K562 (cell line): ENCODE data around the gene AKT3. TPM values are rescaled to one million over a fixed set of nuclear protein-coding genes. Genes with fewer than 3 reads are reported as not detected.

Experiments
- BRF2 ChIP-seq: IDR thresholded peaks from 3 replicates; pipeline ENCODE4 v1.6.1; 2011; ENCODE audit warnings: borderline replicate concordance, mild to moderate bottlenecking; ENCODE audit not compliant: insufficient read length, insufficient read depth
- E2F6 ChIP-seq, 2 experiments: IDR thresholded peaks; 2 replicates each; pipeline ENCODE4 v1.6.1; 2011; ENCODE audit warnings: borderline replicate concordance in 1 of 2, control low read depth in 1 of 2, low read depth in 1 of 2, low read length in 1 of 2, mild to moderate bottlenecking in 1 of 2, mixed read lengths in 1 of 2, moderate library complexity in 1 of 2; ENCODE audit not compliant: insufficient read depth in 1 of 2, insufficient read length in 1 of 2, poor library complexity in 1 of 2, severe bottlenecking in 1 of 2; ENCODE audit errors: extremely low read depth in 1 of 2
- FOXM1 ChIP-seq, 2 experiments: fragments of 450-650 bp in 1 of 2; sonication (generic) in 1 of 2; formaldehyde crosslinking in 1 of 2; IDR thresholded peaks; 2 replicates each; pipeline versions ENCODE4 v1.6.1 to v1.9.0; 2017 to 2022; ENCODE audit warnings: low read depth in 2 of 2, mild to moderate bottlenecking in 2 of 2, missing genetic modification reagents in 1 of 2, moderate library complexity in 1 of 2
- MLLT1 ChIP-seq, 2 experiments: fragments of 450-650 bp; IDR thresholded peaks; 2 replicates each; pipeline ENCODE4 v1.6.1; 2016
- NELFE ChIP-seq: IDR thresholded peaks from 2 replicates; pipeline ENCODE4 v1.6.1; 2011; ENCODE audit warnings: mild to moderate bottlenecking; ENCODE audit not compliant: insufficient read depth, insufficient read length
- NR3C1 ChIP-seq: sonication (generic); formaldehyde crosslinking; IDR thresholded peaks from 2 replicates; pipeline ENCODE4 v1.8.1; 2022; ENCODE audit warnings: missing genetic modification reagents
- ZNF589 ChIP-seq: fragments of 200-800 bp; sonication (Bioruptor generic); IDR thresholded peaks from 2 replicates; pipeline ENCODE4 v1.6.1; 2016; ENCODE audit warnings: low read depth, missing genetic modification characterization, missing compliant biosample characterization
- polyA plus RNA-seq, 8 experiments: library from polyadenylated mRNA; depleted of rRNA in 4 of 8; stranded (reverse) in 5 of 8; unstranded in 3 of 8; fragments of >200 nt; fragmentation: Nextera tagmentation in 2 of 8; fragmentation: Illumina TruSeq in 1 of 8; extraction: Ambion mirVana in 2 of 8; extraction: Trizol in 1 of 8; gene quantifications; 2 replicates each; pipeline versions ENCODE4 v1.2.1 to v1.2.3, GENCODE V29; 2011 to 2014; ENCODE audit warnings: inconsistent platforms in 1 of 8, missing spikeins in 1 of 8
- total RNA-seq, 7 experiments: library from RNA; depleted of rRNA in 6 of 7; stranded (reverse); fragments of >200 nt in 6 of 7; fragmentation: Illumina TruSeq in 2 of 7; extraction: Trizol in 2 of 7; gene quantifications; 2 replicates each; pipeline versions ENCODE4 v1.2.1 to v1.2.3, GENCODE V29; 2011 to 2021; ENCODE audit warnings: low replicate concordance in 1 of 7

The AKT3 gene
- total and polyA plus RNA-seq, 9 of the 15 experiments (the other 6 are each of a cell fraction or from before 2014, with no cell fraction given), result 0.04 to 0.54 (median 0.18) TPM; not detected in 1

- TF ChIP-seq BRF2 (no peak), E2F6 (IDR thresholded peaks at IDR 0.05; ENCODE audit: borderline replicate concordance in 1 of 2, extremely low read depth in 1 of 2, insufficient read depth in 1 of 2, insufficient read length in 1 of 2, low read depth in 1 of 2, low read length in 1 of 2, poor library complexity in 1 of 2, severe bottlenecking in 1 of 2) (no peak), NR3C1 (CRISPR knock-in tag) (no peak), FOXM1 (IDR thresholded peaks at IDR 0.05; ENCODE audit: low read depth) (no peak), FOXM1 (CRISPR knock-in tag; IDR thresholded peaks at IDR 0.05; ENCODE audit: low read depth) (no peak), NELFE (no peak), MLLT1 (IDR thresholded peaks at IDR 0.05) (no peak), ZNF589 (CRISPR knock-in tag) (no peak)
Measured at GRCh38 chr1:243487036-243487648, 362.9 kb downstream of the AKT3 start (continued).
